HEK293 (cell line): Measurements from ENCODE around the gene CHRNA7.

Experiments
- EGR2 ChIP-seq: fragments of 450-650 bp; formaldehyde crosslinking; IDR thresholded peaks from 2 replicates; pipeline ENCODE4 v1.5.1; 2016; ENCODE audit warnings: low read depth, missing biosample characterization, missing genetic modification characterization
- GLIS1 ChIP-seq: fragments of 450-650 bp; formaldehyde crosslinking; IDR thresholded peaks from 2 replicates; pipeline ENCODE4 v1.5.1; 2016; ENCODE audit warnings: missing biosample characterization, missing genetic modification characterization
- GLIS2 ChIP-seq: fragments of 450-650 bp; formaldehyde crosslinking; IDR thresholded peaks from 2 replicates; pipeline ENCODE4 v1.5.1; 2016; ENCODE audit warnings: missing biosample characterization, missing genetic modification characterization
- HIC1 ChIP-seq: fragments of 450-650 bp; formaldehyde crosslinking; IDR thresholded peaks from 2 replicates; pipeline ENCODE4 v1.5.1; 2016; ENCODE audit warnings: missing biosample characterization, missing genetic modification characterization
- HOXC10 ChIP-seq: sonication (generic); formaldehyde crosslinking; IDR thresholded peaks from 2 replicates; pipeline ENCODE4 v1.8.1; 2023; ENCODE audit warnings: mild to moderate bottlenecking, missing genetic modification reagents
- PBX3 ChIP-seq: sonication (generic); formaldehyde crosslinking; IDR thresholded peaks from 2 replicates; pipeline ENCODE4 v1.8.1; 2022; ENCODE audit warnings: mild to moderate bottlenecking, moderate library complexity, missing genetic modification reagents
- ZBTB48 ChIP-seq: fragments of 450-650 bp; formaldehyde crosslinking; IDR thresholded peaks from 2 replicates; pipeline ENCODE4 v1.5.1; 2016; ENCODE audit warnings: missing biosample characterization, missing genetic modification characterization
- ZBTB8A ChIP-seq: fragments of 450-650 bp; formaldehyde crosslinking; IDR thresholded peaks from 2 replicates; pipeline ENCODE4 v1.5.1; 2016; ENCODE audit warnings: missing biosample characterization, missing genetic modification characterization
- ZFP41 ChIP-seq: fragments of 450-650 bp; formaldehyde crosslinking; IDR thresholded peaks from 2 replicates; pipeline ENCODE4 v1.5.1; 2016; ENCODE audit warnings: missing biosample characterization, missing genetic modification characterization, borderline replicate concordance
- ZIC2 ChIP-seq: fragments of 450-650 bp; formaldehyde crosslinking; IDR thresholded peaks from 2 replicates; pipeline ENCODE4 v1.5.1; 2016; ENCODE audit warnings: missing biosample characterization, missing genetic modification characterization
- ZNF114 ChIP-seq: fragments of 450-650 bp; formaldehyde crosslinking; IDR thresholded peaks from 2 replicates; pipeline ENCODE4 v1.5.0; 2017; ENCODE audit warnings: missing biosample characterization, missing genetic modification characterization
- ZNF132 ChIP-seq: fragments of 450-650 bp; formaldehyde crosslinking; IDR thresholded peaks from 2 replicates; pipeline ENCODE4 v1.5.1; 2017; ENCODE audit warnings: missing biosample characterization, missing genetic modification characterization, borderline replicate concordance
- ZNF140 ChIP-seq: fragments of 450-650 bp; formaldehyde crosslinking; IDR thresholded peaks from 2 replicates; pipeline ENCODE4 v1.5.1; 2016; ENCODE audit warnings: missing biosample characterization, missing genetic modification characterization
- ZNF174 ChIP-seq: fragments of 450-650 bp; formaldehyde crosslinking; IDR thresholded peaks from 2 replicates; pipeline ENCODE4 v1.5.0; 2017; ENCODE audit warnings: missing biosample characterization, mild to moderate bottlenecking, missing genetic modification characterization
- ZNF24 ChIP-seq: fragments of 450-650 bp; formaldehyde crosslinking; IDR thresholded peaks from 2 replicates; pipeline ENCODE4 v1.5.1; 2016; ENCODE audit warnings: missing biosample characterization, missing genetic modification characterization
- ZNF37A ChIP-seq: fragments of 450-650 bp; IDR thresholded peaks from 2 replicates; pipeline ENCODE4 v1.5.1; 2018; ENCODE audit warnings: missing biosample characterization, missing genetic modification characterization
- ZNF391 ChIP-seq: fragments of 450-650 bp; formaldehyde crosslinking; IDR thresholded peaks from 2 replicates; pipeline ENCODE4 v1.5.1; 2016; ENCODE audit warnings: low read depth, missing biosample characterization, missing genetic modification characterization, borderline replicate concordance
- ZNF501 ChIP-seq: fragments of 450-650 bp; formaldehyde crosslinking; IDR thresholded peaks from 2 replicates; pipeline ENCODE4 v1.5.1; 2016; ENCODE audit warnings: missing biosample characterization, missing genetic modification characterization
- ZNF513 ChIP-seq: fragments of 450-650 bp; IDR thresholded peaks from 2 replicates; pipeline ENCODE4 v1.5.1; 2018; ENCODE audit warnings: missing biosample characterization, missing genetic modification characterization
- ZNF514 ChIP-seq: fragments of 450-650 bp; formaldehyde crosslinking; IDR thresholded peaks from 2 replicates; pipeline ENCODE4 v1.5.1; 2016; ENCODE audit warnings: missing biosample characterization, missing genetic modification characterization
- ZNF548 ChIP-seq: fragments of 450-650 bp; formaldehyde crosslinking; IDR thresholded peaks from 2 replicates; pipeline ENCODE4 v1.5.1; 2016; ENCODE audit warnings: missing biosample characterization, missing genetic modification characterization
- ZNF600 ChIP-seq: fragments of 450-650 bp; formaldehyde crosslinking; IDR thresholded peaks from 2 replicates; pipeline ENCODE4 v1.5.1; 2016; ENCODE audit warnings: missing biosample characterization, missing genetic modification characterization
- ZNF654 ChIP-seq: fragments of 450-650 bp; formaldehyde crosslinking; IDR thresholded peaks from 2 replicates; pipeline ENCODE4 v1.5.1; 2016; ENCODE audit warnings: low read depth, missing biosample characterization, missing genetic modification characterization
- ZNF701 ChIP-seq: fragments of 450-650 bp; formaldehyde crosslinking; IDR thresholded peaks from 2 replicates; pipeline ENCODE4 v1.5.1; 2016; ENCODE audit warnings: missing biosample characterization, missing genetic modification characterization
- ZNF837 ChIP-seq: fragments of 450-650 bp; formaldehyde crosslinking; IDR thresholded peaks from 2 replicates; pipeline ENCODE4 v1.5.1; 2016; ENCODE audit warnings: missing biosample characterization, missing genetic modification characterization
- ZSCAN16 ChIP-seq: fragments of 450-650 bp; formaldehyde crosslinking; IDR thresholded peaks from 2 replicates; pipeline ENCODE4 v1.5.1; 2016; ENCODE audit warnings: missing biosample characterization, missing genetic modification characterization
- TF ChIP-seq, protein P1 (sequence below): fragments of 450-650 bp; formaldehyde crosslinking; IDR thresholded peaks from 2 replicates; pipeline ENCODE4 v1.5.1; 2016; ENCODE audit warnings: missing biosample characterization, missing genetic modification characterization
- TF ChIP-seq, protein P2 (sequence below): fragments of 450-650 bp; formaldehyde crosslinking; IDR thresholded peaks from 2 replicates; pipeline ENCODE4 v1.5.1; 2017; ENCODE audit warnings: missing biosample characterization, missing genetic modification characterization
- TF ChIP-seq, protein P3 (sequence below): fragments of 450-650 bp; formaldehyde crosslinking; IDR thresholded peaks from 2 replicates; pipeline ENCODE4 v1.5.1; 2016; ENCODE audit warnings: missing biosample characterization, missing genetic modification characterization
- TF ChIP-seq, protein P4 (sequence below): fragments of 450-650 bp; formaldehyde crosslinking; IDR thresholded peaks from 2 replicates; pipeline ENCODE4 v1.5.1; 2016; ENCODE audit warnings: missing biosample characterization, missing genetic modification characterization

CHRNA7 gene

GRCh38 chr15:32029409-32029861 is 880 bp upstream of the CHRNA7 start (continued):
- TF ChIP-seq, protein P1, sequence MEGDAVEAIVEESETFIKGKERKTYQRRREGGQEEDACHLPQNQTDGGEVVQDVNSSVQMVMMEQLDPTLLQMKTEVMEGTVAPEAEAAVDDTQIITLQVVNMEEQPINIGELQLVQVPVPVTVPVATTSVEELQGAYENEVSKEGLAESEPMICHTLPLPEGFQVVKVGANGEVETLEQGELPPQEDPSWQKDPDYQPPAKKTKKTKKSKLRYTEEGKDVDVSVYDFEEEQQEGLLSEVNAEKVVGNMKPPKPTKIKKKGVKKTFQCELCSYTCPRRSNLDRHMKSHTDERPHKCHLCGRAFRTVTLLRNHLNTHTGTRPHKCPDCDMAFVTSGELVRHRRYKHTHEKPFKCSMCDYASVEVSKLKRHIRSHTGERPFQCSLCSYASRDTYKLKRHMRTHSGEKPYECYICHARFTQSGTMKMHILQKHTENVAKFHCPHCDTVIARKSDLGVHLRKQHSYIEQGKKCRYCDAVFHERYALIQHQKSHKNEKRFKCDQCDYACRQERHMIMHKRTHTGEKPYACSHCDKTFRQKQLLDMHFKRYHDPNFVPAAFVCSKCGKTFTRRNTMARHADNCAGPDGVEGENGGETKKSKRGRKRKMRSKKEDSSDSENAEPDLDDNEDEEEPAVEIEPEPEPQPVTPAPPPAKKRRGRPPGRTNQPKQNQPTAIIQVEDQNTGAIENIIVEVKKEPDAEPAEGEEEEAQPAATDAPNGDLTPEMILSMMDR (tag by site-specific recombination) = peak; percentile 65
- TF ChIP-seq ZNF24 (tag by site-specific recombination) = no peak
- TF ChIP-seq ZNF701 = no peak
- peak; percentile 44; the same call in 1 of the 2 replicates for TF ChIP-seq ZNF600 (tag by site-specific recombination)
- no peak for TF ChIP-seq ZNF391 (tag by site-specific recombination)
- TF ChIP-seq, protein P2, sequence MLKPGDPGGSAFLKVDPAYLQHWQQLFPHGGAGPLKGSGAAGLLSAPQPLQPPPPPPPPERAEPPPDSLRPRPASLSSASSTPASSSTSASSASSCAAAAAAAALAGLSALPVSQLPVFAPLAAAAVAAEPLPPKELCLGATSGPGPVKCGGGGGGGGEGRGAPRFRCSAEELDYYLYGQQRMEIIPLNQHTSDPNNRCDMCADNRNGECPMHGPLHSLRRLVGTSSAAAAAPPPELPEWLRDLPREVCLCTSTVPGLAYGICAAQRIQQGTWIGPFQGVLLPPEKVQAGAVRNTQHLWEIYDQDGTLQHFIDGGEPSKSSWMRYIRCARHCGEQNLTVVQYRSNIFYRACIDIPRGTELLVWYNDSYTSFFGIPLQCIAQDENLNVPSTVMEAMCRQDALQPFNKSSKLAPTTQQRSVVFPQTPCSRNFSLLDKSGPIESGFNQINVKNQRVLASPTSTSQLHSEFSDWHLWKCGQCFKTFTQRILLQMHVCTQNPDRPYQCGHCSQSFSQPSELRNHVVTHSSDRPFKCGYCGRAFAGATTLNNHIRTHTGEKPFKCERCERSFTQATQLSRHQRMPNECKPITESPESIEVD (tag by site-specific recombination) = no peak
- no peak for TF ChIP-seq ZNF132 (tag by site-specific recombination)
- no peak for TF ChIP-seq ZFP41
- no peak for TF ChIP-seq ZNF140
- no peak for TF ChIP-seq PBX3
- TF ChIP-seq, protein P3, sequence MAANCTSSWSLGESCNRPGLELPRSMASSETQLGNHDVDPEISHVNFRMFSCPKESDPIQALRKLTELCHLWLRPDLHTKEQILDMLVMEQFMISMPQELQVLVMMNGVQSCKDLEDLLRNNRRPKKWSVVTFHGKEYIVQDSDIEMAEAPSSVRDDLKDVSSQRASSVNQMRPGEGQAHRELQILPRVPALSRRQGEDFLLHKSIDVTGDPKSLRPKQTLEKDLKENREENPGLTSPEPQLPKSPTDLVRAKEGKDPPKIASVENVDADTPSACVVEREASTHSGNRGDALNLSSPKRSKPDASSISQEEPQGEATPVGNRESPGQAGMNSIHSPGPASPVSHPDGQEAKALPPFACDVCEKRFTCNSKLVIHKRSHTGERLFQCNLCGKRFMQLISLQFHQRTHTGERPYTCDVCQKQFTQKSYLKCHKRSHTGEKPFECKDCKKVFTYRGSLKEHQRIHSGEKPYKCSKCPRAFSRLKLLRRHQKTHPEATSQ (tag by site-specific recombination) = no peak
- no peak for TF ChIP-seq ZNF37A
- TF ChIP-seq ZNF114 (tag by site-specific recombination) = no peak
- TF ChIP-seq GLIS2 (tag by site-specific recombination) = peak; percentile 60
- peak; percentile 47; the same call in 1 of the 2 replicates for TF ChIP-seq ZNF513 (tag by site-specific recombination)
- TF ChIP-seq ZIC2 (tag by site-specific recombination) = 0 out of 2 replicates have a peak, but pooled peaks have one; percentile 34
- no peak for TF ChIP-seq ZNF174
- no peak for TF ChIP-seq ZNF837 (tag by site-specific recombination)
- no peak for TF ChIP-seq HIC1 (tag by site-specific recombination)
- TF ChIP-seq ZNF548 = no peak
- peak; percentile 85 for TF ChIP-seq ZBTB8A (tag by site-specific recombination)
- no peak for TF ChIP-seq ZSCAN16 (tag by site-specific recombination)
- TF ChIP-seq, protein P4, sequence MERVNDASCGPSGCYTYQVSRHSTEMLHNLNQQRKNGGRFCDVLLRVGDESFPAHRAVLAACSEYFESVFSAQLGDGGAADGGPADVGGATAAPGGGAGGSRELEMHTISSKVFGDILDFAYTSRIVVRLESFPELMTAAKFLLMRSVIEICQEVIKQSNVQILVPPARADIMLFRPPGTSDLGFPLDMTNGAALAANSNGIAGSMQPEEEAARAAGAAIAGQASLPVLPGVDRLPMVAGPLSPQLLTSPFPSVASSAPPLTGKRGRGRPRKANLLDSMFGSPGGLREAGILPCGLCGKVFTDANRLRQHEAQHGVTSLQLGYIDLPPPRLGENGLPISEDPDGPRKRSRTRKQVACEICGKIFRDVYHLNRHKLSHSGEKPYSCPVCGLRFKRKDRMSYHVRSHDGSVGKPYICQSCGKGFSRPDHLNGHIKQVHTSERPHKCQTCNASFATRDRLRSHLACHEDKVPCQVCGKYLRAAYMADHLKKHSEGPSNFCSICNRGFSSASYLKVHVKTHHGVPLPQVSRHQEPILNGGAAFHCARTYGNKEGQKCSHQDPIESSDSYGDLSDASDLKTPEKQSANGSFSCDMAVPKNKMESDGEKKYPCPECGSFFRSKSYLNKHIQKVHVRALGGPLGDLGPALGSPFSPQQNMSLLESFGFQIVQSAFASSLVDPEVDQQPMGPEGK (tag by site-specific recombination) = peak; percentile 79
- TF ChIP-seq HOXC10 (CRISPR knock-in tag) = no peak
- TF ChIP-seq EGR2 = no peak
- no peak for TF ChIP-seq ZNF514 (tag by site-specific recombination)
- no peak for TF ChIP-seq ZNF501
- TF ChIP-seq GLIS1 (tag by site-specific recombination) = 0 out of 2 replicates have a peak, but pooled peaks have one; percentile 13
- no peak for TF ChIP-seq ZNF654 (tag by site-specific recombination)
- TF ChIP-seq ZBTB48 (tag by site-specific recombination) = peak; percentile 38; the same call in 1 of the 2 replicates
